Endothelial cell of hepatic sinusoid (primary cell): Measurements from ENCODE around the gene LGR6.

Experiments used
- in situ Hi-C: cut with HindIII; loops from 2 replicates; pipeline ENCODE4 v1.10.0; 2017; ENCODE audit warnings: low sequenced_read_pairs

Gene LGR6

GRCh38 chr1:202216691-202217090, 23.1 kb downstream of the LGR6 start:
- in situ Hi-C loops, result loop anchor here (5.0 kb wide), 1 partner anchor 51 kb away; no protein-coding TSS in a partner anchor

DNA sequence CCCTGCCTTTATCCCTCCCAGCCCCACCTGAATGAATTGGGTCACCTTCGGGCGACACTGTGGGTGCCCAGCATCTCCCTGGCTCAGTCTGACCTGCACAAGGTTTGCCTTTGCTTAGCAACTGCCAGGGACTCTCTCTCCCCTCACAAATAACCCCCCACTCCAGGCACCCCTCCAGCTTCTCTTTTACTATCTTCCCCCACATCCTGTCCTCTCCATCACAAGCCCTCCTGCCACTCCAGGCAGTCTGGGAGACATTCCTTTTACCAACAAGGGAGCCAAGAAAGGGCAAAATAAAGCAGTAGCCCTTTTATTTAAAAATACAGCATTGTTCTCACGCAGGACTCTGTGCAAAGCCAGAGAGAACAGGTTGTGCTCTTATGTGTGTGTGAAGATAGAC, 23.9 kb downstream of the LGR6 start:
- in situ Hi-C loops, result loop anchor here (5.0 kb wide), 1 partner anchor 50 kb away; no protein-coding TSS in a partner anchor

GRCh38 chr1:202217951-202218350, 24.4 kb downstream of the LGR6 start:
- in situ Hi-C loops, result loop anchor here (5.0 kb wide), 1 partner anchor 49 kb away; no protein-coding TSS in a partner anchor

DNA sequence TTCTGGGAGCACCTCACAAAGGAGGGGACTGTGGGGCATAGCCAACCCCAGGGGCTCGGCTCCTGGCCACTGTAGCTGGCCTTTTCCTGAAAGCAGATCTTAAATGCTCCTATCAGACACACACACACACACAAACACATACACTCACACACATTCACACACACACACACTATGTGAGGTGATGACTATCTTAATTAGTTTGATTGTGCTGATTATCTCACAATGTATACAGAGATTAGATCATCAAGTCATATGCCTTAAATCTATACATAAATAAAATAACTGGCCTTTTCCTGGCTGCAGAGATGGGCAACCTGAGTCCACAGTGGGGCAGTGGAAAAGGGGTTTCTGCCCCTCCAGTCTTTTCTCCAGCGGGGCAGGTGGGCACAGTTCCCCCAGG, 27.1 kb downstream of the LGR6 start:
- in situ Hi-C loops, result no loop called here

GRCh38 chr1:202221911-202222909, 28.6 kb downstream of the LGR6 start:
- in situ Hi-C loops, result no loop called here

DNA sequence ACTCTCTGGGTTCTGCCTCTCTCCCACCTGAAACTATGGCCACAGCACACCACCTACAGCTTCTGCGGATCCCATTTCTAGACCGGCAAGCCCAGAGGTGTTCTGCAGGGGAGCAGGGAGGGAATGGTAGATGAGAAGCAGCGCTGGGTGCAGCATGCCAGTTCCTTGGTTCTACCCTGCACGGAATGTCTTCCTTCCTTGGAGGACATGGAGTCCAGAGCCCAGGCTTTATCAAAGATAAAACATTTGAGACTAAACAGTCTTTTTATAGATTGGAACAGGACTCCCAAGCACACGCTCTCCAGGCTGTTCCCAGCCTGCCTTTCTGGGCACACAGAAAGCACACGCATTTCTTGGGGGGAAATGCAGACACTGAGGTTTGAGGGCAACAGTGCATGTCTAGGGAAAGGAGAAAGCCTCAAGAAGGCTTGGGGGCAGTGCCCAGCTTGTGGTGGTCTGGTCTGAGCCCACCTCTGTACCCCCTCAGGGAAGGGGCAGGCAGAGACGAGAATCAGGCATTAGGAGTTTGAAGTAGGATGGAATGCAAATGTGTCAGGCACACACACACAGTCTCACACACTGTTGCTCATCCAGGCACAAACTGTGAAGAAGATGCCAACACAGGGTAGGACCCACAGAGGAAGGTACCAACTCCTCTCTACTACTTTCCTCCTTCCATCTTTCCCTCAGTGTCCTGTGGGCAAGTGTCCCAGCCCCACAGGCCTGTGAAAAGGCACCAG, 29.7 kb downstream of the LGR6 start:
- in situ Hi-C loops, result no loop called here

DNA sequence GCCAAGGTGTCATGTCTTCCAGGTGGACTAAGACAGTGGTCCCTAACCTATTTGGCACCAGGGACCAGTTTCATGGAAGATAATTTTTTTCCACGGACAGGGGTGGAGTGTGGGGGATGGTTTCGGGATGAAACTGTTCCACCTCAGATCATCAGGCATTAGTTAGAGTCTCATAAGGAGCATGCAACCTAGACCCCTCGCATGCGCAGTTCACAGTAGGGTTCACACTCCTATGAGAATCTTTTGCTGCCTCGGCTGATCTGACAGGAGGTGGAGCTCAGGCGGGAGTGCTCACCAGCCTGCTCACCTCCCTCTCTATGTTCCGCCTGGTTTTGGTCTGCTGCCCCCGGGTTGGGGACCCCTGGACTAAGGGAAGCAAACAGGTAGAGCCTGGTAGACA, 30.9 kb downstream of the LGR6 start:
- in situ Hi-C loops, result no loop called here

DNA sequence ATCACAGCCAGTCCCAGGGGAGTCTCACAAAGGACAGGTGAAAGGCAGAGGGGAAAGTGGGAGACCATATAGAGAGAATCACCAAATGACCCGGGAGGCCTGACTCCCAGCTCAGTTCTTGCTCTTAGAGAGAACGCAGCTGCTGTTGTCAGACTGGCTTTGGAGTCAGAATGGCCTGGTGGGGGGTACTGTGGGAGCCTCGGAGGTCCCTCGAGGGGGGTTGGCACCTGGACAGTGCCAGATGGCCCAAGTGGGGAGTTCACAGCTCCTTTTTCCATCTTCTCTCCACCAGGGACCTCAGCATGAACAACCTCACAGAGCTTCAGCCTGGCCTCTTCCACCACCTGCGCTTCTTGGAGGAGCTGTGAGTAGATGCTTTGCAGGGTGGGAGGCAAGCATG, 31.5 kb downstream of the LGR6 start:
- in situ Hi-C loops, result no loop called here

- in situ Hi-C loops, result no loop called here
Measured at GRCh38 chr1:202227053-202227672, 33.6 kb downstream of the LGR6 start.

DNA sequence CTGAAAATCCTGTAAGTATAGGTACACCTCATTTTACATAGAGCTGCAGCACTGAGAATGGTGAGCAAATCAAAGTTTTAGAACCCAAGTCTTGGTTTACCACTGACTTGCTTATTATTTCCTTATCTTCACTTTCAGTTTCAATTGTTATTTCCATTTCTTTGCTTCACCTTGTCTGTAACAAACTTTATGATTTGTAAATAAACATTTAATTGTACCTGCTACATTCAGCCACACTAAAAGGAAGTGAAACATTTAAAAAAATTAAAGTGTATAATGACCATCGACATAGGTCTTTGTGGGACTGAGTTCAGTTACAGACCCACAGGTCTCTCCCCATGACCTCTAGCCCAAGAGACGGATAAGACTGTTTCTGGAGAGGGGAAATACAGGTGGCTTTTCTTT, 34.4 kb downstream of the LGR6 start:
- in situ Hi-C loops, result no loop called here

DNA sequence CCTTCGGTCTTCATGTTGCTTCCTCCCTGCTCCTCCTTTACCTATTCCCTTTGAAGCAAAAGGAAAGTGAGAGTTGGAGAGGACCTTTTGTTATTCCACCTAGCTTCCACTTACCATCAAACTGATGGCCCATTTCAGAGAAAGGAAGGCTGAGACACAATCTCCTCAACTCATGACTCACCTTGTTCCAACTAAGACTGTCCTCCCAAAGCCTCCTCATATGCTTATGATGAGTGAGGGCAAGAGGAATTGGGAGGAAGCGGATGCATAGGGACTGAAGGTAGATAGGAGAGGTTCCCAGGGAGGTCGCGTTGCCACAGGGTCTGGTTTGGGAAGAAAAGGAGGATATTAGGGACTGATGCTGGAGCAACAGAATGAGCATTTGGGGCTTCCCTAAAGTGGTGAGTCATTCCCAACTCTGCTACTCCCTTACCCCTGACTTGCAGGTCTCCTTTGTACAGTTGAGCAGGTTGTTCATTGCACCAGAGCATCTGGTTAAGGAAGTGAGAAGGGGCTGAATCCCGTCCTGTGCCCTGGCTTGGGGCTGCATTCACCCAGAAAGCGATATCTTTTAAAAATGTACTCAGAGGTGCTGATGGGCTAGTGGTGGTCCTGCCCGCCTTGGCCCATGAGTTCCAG, 35.0 kb downstream of the LGR6 start:
- in situ Hi-C loops, result no loop called here

DNA sequence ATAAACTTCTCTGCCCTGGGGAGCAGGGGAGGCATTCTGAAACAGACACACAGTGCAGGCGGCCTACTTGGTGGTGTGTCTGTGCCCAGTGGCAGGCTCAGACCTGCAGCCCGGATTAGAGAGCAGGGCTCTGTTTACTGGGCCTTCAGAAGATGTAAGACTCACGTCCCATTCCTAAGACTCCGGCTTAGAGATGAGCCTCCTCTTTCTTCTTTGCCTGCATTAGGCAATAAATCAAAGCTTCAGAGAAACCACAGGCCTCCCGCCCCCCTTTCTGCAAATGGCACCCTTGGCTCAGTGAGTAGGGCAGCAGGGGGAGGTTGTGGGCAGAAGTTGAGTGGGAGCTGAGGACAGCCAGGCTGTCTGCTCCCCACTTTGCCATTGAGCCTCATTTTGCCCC, 35.8 kb downstream of the LGR6 start:
- in situ Hi-C loops, result no loop called here

DNA sequence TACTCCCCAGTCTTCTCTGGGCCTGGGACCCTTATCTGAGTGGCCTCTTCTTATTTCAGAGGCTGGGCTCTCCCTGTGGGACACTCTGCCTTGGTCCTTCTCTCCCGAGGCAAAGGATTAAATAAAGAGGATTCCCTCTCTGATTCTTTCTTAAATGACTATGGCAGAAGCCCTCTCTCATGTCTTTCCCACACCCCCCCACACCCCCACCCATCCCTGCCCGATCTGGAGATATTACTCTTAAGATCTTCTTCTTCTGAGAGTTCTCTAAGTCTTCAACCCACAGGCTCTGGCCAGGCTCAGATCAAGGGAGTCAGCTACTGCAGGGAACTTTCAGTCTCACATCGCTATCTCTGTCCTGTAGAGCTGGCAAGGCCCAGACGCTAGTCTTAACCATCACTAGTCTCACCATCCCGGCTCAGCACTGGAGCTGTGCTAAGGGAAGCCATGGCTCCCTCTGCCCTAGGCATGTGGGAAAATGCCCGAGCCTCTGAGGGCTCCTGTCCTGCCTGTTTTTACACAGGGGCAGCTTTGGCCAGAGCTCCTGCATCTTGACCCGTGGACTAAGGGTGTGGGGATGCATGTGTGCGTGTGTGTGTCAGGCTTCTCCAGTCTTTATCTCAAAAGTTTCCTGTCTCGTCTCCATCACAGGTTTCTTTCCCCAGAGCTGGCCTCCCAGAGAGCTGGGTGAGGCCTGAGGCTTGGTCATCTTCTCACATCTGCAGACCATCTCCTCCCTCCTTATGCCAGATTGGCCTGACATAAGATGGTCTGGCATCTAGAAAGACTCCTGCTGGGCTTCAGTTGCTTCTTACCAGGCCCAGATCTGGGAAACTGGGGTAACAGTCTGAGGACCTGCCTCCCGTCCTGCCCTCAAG, 36.7 kb downstream of the LGR6 start:
- in situ Hi-C loops, result no loop called here

- in situ Hi-C loops, result no loop called here
Measured at GRCh38 chr1:202230939-202231645, 37.5 kb downstream of the LGR6 start.

DNA sequence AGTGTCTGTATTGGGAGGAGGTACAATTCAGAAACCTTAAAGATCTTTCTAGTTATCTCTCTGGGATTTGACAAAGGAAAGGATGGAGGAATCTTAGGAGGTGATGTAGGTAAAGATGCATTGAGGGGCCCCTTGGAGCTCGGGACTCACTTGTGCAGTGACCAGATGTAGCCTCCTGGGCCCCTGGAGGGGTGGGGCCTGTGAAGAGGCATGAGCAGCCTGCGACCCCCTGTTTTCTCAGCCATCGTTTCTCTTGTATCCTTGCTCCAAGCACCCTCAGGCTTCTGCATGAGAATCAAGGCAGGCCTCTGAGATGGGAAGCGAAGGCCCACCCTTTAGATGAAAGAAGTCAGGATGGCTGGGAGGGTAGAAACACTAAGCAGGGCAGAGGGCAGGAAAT, 39.6 kb downstream of the LGR6 start:
- in situ Hi-C loops, result no loop called here

GRCh38 chr1:202233804-202234203, 40.2 kb downstream of the LGR6 start:
- in situ Hi-C loops, result no loop called here

GRCh38 chr1:202234331-202235002, 40.9 kb downstream of the LGR6 start:
- in situ Hi-C loops, result no loop called here

DNA sequence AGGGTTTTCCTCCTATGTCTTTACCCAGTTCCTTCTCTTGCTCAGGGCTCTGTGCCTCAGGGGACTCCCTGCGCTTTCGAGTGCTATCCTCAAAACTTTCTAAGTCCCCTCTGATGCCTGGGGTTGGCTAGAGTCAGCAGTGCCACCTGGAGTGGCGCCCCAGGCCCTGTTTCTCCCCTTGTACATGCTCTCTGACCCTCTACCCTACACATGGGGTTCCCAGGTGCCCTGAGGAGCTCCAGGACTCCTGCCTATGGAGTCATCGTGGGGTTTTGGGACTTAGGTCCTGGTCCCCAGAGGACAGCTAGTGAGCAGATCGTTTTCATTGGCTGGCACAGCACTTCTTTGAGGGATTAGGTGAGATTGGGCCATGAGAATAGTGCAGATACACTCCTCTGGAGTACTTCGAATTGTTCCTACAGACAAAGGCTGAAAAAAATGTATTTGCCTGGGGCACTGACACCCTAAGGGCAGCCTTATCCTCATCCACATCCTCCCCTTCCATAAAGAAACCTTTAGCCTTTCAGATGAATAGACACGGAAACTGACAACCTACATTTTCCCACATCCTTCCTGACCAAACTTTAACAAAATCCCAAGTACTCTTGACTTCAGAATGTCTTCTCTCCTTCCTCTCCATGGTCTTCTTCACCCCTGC, 41.5 kb downstream of the LGR6 start:
- in situ Hi-C loops, result no loop called here
